Peyer's patch (tissue), 4 donors: ENCODE results near the gene CDK6.

Experiments used
- POLR2A ChIP-seq, 2 donors: fragments of 450-650 bp; IDR thresholded peaks; one replicate each; pipeline ENCODE4 v1.5.1; 2017; ENCODE audit warnings: antibody characterized with exemption in 2 of 2, mild to moderate bottlenecking in 2 of 2, moderate library complexity in 2 of 2
- TF ChIP-seq, protein P1 (sequence below), 6 experiments: fragments of 450-650 bp in 4 of 6; fragments of 200-600 bp in 2 of 6; sonication (generic) in 1 of 6; IDR thresholded peaks; one replicate each; pipeline ENCODE4 v1.5.1; 2017 to 2019; ENCODE audit warnings: antibody characterized with exemption in 6 of 6, mild to moderate bottlenecking in 3 of 6, moderate library complexity in 1 of 6

DNA sequence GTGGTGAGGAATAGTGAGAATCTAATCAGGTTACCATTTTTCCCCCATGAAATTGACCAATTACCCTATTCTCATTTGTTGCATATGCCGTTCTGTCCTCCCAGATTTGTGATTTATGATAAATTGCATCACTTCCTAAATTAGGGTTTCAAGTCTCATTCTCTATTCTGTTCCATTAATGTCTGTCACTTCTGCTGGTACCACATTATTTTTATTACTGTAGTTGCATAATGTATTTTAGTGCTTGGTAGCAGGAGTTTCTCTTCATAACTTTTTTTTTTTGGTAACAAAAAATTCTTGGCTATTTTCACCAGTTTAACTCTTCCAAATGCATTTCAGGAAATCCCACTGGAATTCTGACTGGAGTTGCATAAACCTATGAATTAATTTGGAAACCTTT is 202.2 kb downstream of the CDK6 start:
- no peak for TF ChIP-seq POLR2A (IDR thresholded peaks at IDR 0.05)
- TF ChIP-seq, protein P1, sequence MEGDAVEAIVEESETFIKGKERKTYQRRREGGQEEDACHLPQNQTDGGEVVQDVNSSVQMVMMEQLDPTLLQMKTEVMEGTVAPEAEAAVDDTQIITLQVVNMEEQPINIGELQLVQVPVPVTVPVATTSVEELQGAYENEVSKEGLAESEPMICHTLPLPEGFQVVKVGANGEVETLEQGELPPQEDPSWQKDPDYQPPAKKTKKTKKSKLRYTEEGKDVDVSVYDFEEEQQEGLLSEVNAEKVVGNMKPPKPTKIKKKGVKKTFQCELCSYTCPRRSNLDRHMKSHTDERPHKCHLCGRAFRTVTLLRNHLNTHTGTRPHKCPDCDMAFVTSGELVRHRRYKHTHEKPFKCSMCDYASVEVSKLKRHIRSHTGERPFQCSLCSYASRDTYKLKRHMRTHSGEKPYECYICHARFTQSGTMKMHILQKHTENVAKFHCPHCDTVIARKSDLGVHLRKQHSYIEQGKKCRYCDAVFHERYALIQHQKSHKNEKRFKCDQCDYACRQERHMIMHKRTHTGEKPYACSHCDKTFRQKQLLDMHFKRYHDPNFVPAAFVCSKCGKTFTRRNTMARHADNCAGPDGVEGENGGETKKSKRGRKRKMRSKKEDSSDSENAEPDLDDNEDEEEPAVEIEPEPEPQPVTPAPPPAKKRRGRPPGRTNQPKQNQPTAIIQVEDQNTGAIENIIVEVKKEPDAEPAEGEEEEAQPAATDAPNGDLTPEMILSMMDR (IDR thresholded peaks at IDR 0.05): no peak
